Upper lobe of left lung (tissue), 6 donors: Measurements from ENCODE around the gene ACACB. TPM values are rescaled to one million over a fixed set of nuclear protein-coding genes. Genes with fewer than 3 reads are reported as not detected.

Experiments used
- ATAC-seq, 2 donors: fragments of 200-7000 bp; cut with Tn5 transposase; one replicate each; pipeline ENCODE4 v1.9.1; 2022; ENCODE audit warnings: mild to moderate bottlenecking in 2 of 2, moderate library complexity in 2 of 2; ENCODE audit not compliant: low FRiP score in 2 of 2
- DNase-seq, 2 donors: peaks; one replicate each; pipeline ENCODE4 v3.0.0-alpha.2; 2019 to 2020
- H3K27ac ChIP-seq, 4 donors: fragments of 200-600 bp; sonication (generic); one replicate each; pipeline ENCODE4 v1.5.1; 2016 to 2019
- H3K27me3 ChIP-seq, 4 donors: fragments of 200-600 bp; sonication (generic); one replicate each; pipeline ENCODE4 v1.5.1; 2017 to 2019
- H3K36me3 ChIP-seq, 4 donors: fragments of 200-600 bp; sonication (generic); one replicate each; pipeline ENCODE4 v1.5.1; 2016 to 2019
- H3K4me1 ChIP-seq, 4 donors: fragments of 200-600 bp; sonication (generic); one replicate each; pipeline ENCODE4 v1.5.1; 2018 to 2019
- H3K4me3 ChIP-seq, 4 donors: fragments of 200-600 bp; sonication (generic); one replicate each; pipeline ENCODE4 v1.5.1; 2017 to 2019; ENCODE audit warnings: mild to moderate bottlenecking in 2 of 4, moderate library complexity in 1 of 4
- H3K9me3 ChIP-seq, 4 donors: fragments of 200-600 bp; sonication (generic); one replicate each; pipeline ENCODE4 v1.5.1; 2018 to 2019
- CTCF ChIP-seq, 6 experiments: fragments of 450-650 bp in 4 of 6; fragments of 200-600 bp in 2 of 6; sonication (generic) in 2 of 6; IDR thresholded peaks; one replicate each; pipeline ENCODE4 v1.5.1; 2016 to 2019; ENCODE audit warnings: antibody characterized with exemption in 6 of 6
- EP300 ChIP-seq, 4 donors: sonication (generic); formaldehyde crosslinking; IDR thresholded peaks; one replicate each; pipeline ENCODE4 v1.5.1; 2017; ENCODE audit warnings: antibody characterized with exemption in 4 of 4, control low read depth in 2 of 4
- POLR2A ChIP-seq, 4 donors: fragments of 450-650 bp; IDR thresholded peaks; one replicate each; pipeline ENCODE4 v1.5.1; 2016 to 2017; ENCODE audit warnings: antibody characterized with exemption in 4 of 4, mild to moderate bottlenecking in 2 of 4
- POLR2AphosphoS5 ChIP-seq, 2 donors: sonication (generic); formaldehyde crosslinking; IDR thresholded peaks; one replicate each; pipeline ENCODE4 v1.5.1; 2017; ENCODE audit warnings: antibody characterized with exemption in 2 of 2
- WGBS, 2 donors: methylation state at CpG; one replicate each; pipeline ENCODE4 v1.1.5; 2017 to 2018; 5-methylcytosine and 5-hydroxymethylcytosine counted together
- total RNA-seq, 6 donors: library from RNA; depleted of rRNA in 4 of 6; stranded (reverse); fragments of >200 nt in 4 of 6; gene quantifications; one replicate each; pipeline versions ENCODE4 v1.1.0 to v1.2.1, GENCODE V29; 2016 to 2021
- donor health status: DM: no; HTN: no; CAD: no; lungs with moderate emphysema.
- donor health status: DM: no; HTN: yes; CAD: no; lungs with severe emphysema.

ACACB gene
- total RNA-seq, 6 donors from 2014 or later: 26.3 to 202 (median 36.3) TPM

DNA sequence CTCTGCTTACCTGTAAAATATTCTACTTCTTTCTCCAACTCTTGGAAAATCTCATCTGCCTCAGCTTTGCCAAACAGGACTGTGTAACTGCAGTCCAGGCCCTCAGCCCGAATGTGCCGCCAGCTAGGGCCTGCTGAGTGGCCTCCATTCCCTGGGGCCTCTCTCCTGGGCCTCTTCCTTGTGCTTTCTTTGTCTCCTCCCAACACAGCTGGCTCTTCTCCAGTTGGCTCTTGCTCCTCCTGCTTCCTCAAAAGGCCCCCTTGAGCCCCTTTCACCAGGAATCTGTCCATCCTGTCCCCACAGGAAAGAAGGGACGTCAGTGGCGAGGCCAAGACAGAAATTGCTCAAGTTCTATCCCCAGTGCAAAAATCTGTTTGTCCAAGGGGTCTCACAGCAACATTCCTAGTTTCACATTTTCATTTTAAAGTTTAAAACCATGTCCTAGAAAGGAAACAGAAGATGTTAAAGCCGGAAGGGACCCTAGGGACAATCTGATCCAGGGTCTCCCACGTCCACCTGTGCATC, 23.8 kb upstream of the ACACB start:
- Histone ChIP-seq H3K27ac (peak overlapping the region in 3 of 4 donors; percentile 2 to 64 (median 50)), H3K36me3 (peaks cover 0 to 30% (median 14%) of the 10 kb centered on the region in 4 donors), H3K4me1 (peaks cover 15 to 30% (median 22%) of the 10 kb centered on the region in 4 donors), H3K4me3 (peak overlapping the region in 3 of 4 donors; percentile 47 to 56 (median 55)), H3K27me3 (no peaks in the 10 kb centered on the region), H3K9me3 (no peaks in the 10 kb centered on the region)
- ATAC-seq (no peak), DNase-seq (no peak)
- TF ChIP-seq POLR2A (IDR thresholded peaks at IDR 0.05) (no peak), EP300 (IDR thresholded peaks at IDR 0.05) (no peak), CTCF (IDR thresholded peaks at IDR 0.05) (no peak), POLR2AphosphoS5 (IDR thresholded peaks at IDR 0.05) (no peak)
- WGBS, 2 donors: 45 to 53% methylated on average over 6 of the region's 6 CpGs

DNA sequence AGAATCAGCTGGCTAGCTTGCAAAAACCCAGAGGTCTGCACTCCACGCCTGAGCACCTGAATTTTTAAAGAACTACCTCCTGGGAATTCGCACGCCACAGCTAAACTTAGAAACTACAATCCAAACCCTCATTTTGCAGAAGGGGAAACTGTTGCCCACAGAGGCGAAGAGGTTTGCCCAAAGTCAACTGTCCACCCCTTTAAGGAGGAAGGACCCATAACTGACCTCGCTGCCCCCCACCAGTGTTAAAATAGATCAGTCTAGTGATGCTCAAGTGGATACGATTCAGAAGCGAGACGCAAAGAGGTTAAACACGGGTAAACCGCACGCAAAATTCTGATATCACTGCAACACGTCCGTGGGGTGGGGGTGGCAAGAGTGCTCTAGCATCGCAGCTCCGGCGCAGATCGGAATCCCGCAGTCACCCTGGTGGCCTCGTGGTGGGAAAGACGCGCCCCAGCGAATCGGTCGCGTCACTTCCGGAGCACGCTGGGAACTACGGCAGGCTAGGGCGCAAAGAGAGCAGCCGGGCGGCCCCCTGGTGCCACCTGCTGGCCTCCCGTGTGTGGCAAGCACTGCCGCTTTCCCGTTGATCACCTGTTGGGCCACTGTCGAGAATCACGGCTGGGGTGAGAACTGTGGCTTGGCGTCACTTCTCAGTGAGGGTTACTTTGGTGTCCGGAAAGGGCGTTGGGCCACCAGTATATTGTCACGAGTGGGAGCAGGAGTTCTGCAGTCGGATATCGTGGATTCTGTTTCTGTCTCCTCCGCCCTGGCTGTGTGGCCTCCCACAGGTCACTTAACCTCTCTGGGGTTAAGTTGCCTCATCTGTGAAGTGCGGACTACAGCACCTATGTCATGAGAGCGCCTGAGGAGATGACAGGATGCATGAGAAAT, 23.1 kb upstream of the ACACB start, which contains the start of gene ALKBH2:
Gene ALKBH2, minus strand, starts transcription at position 451 of the 897 bp plus-strand sequence. CDS start 686 bp downstream, outside the sequence.
- no peaks in the 10 kb centered on the region for H3K27me3 ChIP-seq
- peaks cover 17 to 33% (median 24%) of the 10 kb centered on the region in 4 donors for H3K4me1 ChIP-seq
- peaks cover 0 to 23% (median 8%) of the 10 kb centered on the region in 4 donors for H3K36me3 ChIP-seq
- DNase-seq (peak; percentile 96 to 97), ATAC-seq (peak; percentile 91 to 93)
- peak within 1 kb of the TSS; percentile 26 to 56 (median 51) for H3K4me3 ChIP-seq
- WGBS, 2 donors: 12 to 13% methylated on average over 14 to 18 of the region's 45 CpGs
- H3K27ac ChIP-seq: peak within 1 kb of the TSS; percentile 36 to 68 (median 57)
- TF ChIP-seq POLR2A (IDR thresholded peaks at IDR 0.05) (peak in 2 of 4 donors; percentile 35 to 46), POLR2AphosphoS5 (IDR thresholded peaks at IDR 0.05) (peak; percentile 83 to 96), EP300 (IDR thresholded peaks at IDR 0.05) (peak in 2 of 4 donors; percentile 78 to 81), CTCF (IDR thresholded peaks at IDR 0.05) (peak; percentile 95 to 99 (median 98))
- H3K9me3 ChIP-seq: no peaks in the 10 kb centered on the region

DNA sequence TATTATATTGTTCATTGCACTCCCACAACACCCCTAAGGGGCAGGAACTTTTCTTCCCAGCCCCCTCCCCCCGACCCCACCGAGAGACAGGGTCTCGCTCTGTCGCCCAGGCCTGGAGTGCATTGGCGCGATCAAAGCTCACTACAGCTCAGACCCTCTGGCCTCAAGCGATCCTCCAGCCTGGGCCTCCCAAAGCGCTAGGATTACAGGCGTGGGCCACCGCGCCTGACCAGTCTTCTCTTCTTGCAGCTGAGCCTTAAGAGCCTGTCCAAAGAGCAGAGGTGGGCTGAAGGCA, 19.3 kb upstream of the ACACB start:
- H3K4me1 ChIP-seq: peaks cover 25 to 47% (median 31%) of the 10 kb centered on the region in 4 donors
- H3K27me3 ChIP-seq: no peaks in the 10 kb centered on the region
- DNase-seq: no peak
- TF ChIP-seq EP300 (IDR thresholded peaks at IDR 0.05) (no peak), CTCF (IDR thresholded peaks at IDR 0.05) (no peak)
- peak overlapping the region in 3 of 4 donors; percentile 79 to 91 (median 85) for H3K4me3 ChIP-seq
- no peak overlapping the region for H3K27ac ChIP-seq
- no peak for ATAC-seq
- 31 to 36% methylated on average over 11 of the region's 11 CpGs for WGBS, 2 donors
- no peaks in the 10 kb centered on the region for H3K9me3 ChIP-seq
- H3K36me3 ChIP-seq: peaks cover 0 to 7% (median 3%) of the 10 kb centered on the region in 4 donors

GRCh38 chr12:109097435-109098182, 18.8 kb upstream of the ACACB start, which contains the start of gene UNG:
Gene UNG, plus strand, starts transcription at chr12:109097597. Its CDS starts 83 bp downstream, at chr12:109097680.
- WGBS, 2 donors: 1 to 3% methylated on average over 21 to 37 of the region's 71 CpGs
- H3K4me3 ChIP-seq: peak within 1 kb of the TSS; percentile 79 to 91 (median 82)
- H3K4me1 ChIP-seq: peaks cover 22 to 42% (median 25%) of the 10 kb centered on the region in 4 donors
- ATAC-seq (peak; percentile 97), DNase-seq (peak; percentile 97 to 98)
- no peaks in the 10 kb centered on the region for H3K27me3 ChIP-seq
- H3K36me3 ChIP-seq: peaks cover 0 to 12% (median 5%) of the 10 kb centered on the region in 4 donors
- no peaks in the 10 kb centered on the region for H3K9me3 ChIP-seq
- TF ChIP-seq POLR2AphosphoS5 (IDR thresholded peaks at IDR 0.05): peak; percentile 31 to 32
- no peak for TF ChIP-seq CTCF (IDR thresholded peaks at IDR 0.05)
- peak within 1 kb of the TSS; percentile 68 to 93 (median 86) for H3K27ac ChIP-seq
